HG02610 (cell line): ENCODE measurements around the gene IPO7.
A peak's percentile ranks its signal among the peaks of the same experiment; 100 is the strongest.
"Not testable (repeated sequence)": the region's sequence is repeated elsewhere in the genome, so short reads cannot be mapped to it uniquely, and the experiment has no call there.

ENCODE experiments used
- ATAC-seq: cut with Tn5 transposase; IDR thresholded peaks from one replicate; pipeline ENCODE4 v1.9.1; 2021; ENCODE audit warnings: mild to moderate bottlenecking, moderate library complexity; ENCODE audit not compliant: unreplicated experiment

The IPO7 gene

GRCh38 chr11:9397746-9398680, 13.6 kb downstream of the IPO7 start:
- no peak for ATAC-seq

GRCh38 chr11:9399466-9399865, 15.0 kb downstream of the IPO7 start:
- no peak for ATAC-seq

- ATAC-seq: not testable (repeated sequence)
Measured at GRCh38 chr11:9401884-9402283, 17.4 kb downstream of the IPO7 start.

GRCh38 chr11:9428706-9429105, 44.3 kb downstream of the IPO7 start:
- no peak for ATAC-seq

GRCh38 chr11:9438611-9439010, 54.2 kb downstream of the IPO7 start:
- no peak for ATAC-seq

- ATAC-seq: no peak
Measured at GRCh38 chr11:9446230-9446629, 61.8 kb downstream of the IPO7 start.

- no peak for ATAC-seq
Measured at GRCh38 chr11:9448576-9449352, 64.3 kb downstream of the IPO7 start.

GRCh38 chr11:9452023-9452422, 67.6 kb downstream of the IPO7 start:
- ATAC-seq: not testable (repeated sequence)

- ATAC-seq: no peak
Measured at GRCh38 chr11:9455722-9456121, 71.3 kb downstream of the IPO7 start.

- ATAC-seq: no peak
Measured at GRCh38 chr11:9459667-9460321, 75.3 kb downstream of the IPO7 start.

GRCh38 chr11:9460322-9461062, 76.0 kb downstream of the IPO7 start, which contains the start of gene ZNF143:
ZNF143 (plus strand) TSS chr11:9461012; CDS start chr11:9471309, 10,297 bp downstream.
- peak; percentile 89 for ATAC-seq

- ATAC-seq: peak; percentile 53
Measured at GRCh38 chr11:9461063-9461759, 76.8 kb downstream of the IPO7 start.

GRCh38 chr11:9461760-9462134, 77.3 kb downstream of the IPO7 start:
- no peak for ATAC-seq

GRCh38 chr11:9462172-9462799, 77.8 kb downstream of the IPO7 start:
- ATAC-seq: no peak

GRCh38 chr11:9462806-9463537, 78.5 kb downstream of the IPO7 start:
- no peak for ATAC-seq

GRCh38 chr11:9470765-9471164, 86.3 kb downstream of the IPO7 start:
- ATAC-seq: no peak

GRCh38 chr11:9473408-9473807, 89.0 kb downstream of the IPO7 start:
- no peak for ATAC-seq

GRCh38 chr11:9479899-9480298, 95.4 kb downstream of the IPO7 start:
- ATAC-seq: no peak
